ENCODE measurements around the gene WNT3.
"Not testable (repeated sequence)": the region's sequence is repeated elsewhere in the genome, so short reads cannot be mapped to it uniquely, and the experiment has no call there.

The WNT3 gene, protein sequence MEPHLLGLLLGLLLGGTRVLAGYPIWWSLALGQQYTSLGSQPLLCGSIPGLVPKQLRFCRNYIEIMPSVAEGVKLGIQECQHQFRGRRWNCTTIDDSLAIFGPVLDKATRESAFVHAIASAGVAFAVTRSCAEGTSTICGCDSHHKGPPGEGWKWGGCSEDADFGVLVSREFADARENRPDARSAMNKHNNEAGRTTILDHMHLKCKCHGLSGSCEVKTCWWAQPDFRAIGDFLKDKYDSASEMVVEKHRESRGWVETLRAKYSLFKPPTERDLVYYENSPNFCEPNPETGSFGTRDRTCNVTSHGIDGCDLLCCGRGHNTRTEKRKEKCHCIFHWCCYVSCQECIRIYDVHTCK

DNA sequence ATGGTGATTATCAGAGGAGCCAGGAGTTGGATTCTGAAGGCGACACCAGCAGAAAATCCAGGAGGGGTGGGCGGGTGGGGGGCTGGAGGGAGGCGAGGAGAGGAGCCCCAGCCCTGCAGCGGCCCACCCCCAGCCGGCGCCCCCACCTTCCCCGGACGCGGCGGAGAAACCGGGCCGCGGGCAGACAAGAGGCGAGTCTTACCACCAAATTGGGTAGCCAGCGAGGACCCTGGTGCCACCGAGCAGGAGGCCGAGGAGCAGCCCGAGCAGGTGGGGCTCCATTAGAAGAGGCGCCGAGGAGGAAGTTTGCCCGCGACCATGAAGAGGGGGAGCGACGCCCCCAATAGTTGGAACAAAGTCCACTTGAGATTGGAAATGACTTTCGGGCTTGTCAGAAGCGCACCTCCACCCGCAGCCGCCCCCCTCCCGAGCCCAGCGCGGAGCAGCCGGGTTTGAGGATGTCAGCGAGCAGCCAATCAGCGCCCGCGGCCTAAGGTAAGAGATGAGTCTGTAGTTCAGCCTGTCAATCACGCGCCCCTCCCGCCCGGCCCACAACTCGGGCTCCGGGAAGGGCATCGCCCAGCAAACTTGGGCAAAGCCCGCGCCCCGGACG, at the start of gene WNT3:
Gene WNT3, minus strand, starts transcription at position 377 of the 613 bp plus-strand sequence. Its CDS starts 95 bp downstream, at position 282.
- peak; percentile 14 to 41 for DNase-seq (ENCODE audit: low read depth in 2 of 2)

DNA sequence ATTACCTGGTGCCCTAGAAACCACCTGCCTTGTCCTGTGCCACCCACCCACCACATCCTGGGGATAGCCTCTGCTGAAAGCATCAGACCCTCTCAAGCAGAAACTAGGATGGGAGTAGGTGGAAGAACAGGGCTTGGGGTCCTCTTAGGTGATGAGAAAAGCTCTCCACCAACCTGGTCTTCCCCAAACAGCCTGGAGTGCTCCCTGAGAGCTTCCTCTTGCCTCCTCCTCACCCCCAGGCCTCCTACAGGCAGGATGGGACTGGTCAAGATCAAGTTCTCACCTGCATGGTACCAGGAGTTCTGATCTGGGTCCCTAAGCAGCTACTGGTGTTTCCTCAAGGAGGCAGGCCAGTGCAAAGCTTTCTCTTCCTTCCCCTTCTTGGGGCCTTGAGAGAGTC, 48.3 kb upstream of the WNT3 start:
- DNase-seq (ENCODE audit: low read depth in 2 of 2) = no peak

DNA sequence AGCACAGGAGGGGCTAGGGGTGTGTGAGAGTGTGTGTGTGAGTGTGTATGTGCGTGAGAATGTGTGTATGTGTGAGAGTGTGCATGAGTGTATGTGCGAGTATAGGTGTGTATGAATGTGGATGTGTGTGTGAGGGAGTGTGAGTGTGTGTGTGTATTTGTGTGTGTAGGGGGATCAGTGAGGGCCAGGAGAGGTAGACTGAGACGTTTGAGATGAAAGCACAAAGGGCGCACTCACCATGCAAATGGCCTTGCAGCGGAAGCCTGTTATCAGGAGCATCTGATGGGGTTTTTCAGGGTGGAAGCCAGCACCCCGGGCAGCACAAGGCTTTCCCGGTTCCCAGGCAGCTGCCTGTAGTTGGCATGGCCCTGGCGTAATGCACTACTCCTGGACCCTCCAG, 47.8 kb upstream of the WNT3 start:
- DNase-seq (ENCODE audit: low read depth in 2 of 2) = no peak

DNA sequence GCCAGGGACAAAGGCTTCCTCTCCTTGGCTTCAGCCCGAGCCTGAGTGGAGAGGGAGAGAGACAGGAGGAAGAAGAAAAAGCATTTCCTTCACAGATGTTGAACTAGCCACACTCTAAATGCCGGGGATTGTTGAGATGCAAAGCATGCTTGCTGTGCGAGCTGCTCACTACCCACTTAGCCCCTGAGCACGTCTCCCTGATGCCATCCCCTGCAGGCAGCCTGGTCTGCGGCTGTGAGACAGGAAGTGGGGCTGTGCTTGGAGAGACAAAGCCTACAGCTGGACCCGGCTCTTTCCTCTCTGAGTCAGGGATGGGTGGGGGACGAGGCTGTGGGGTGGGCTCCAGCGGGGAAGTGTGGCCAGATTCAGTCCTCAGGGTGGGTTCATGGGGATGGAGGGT, 46.6 kb upstream of the WNT3 start:
- DNase-seq (ENCODE audit: low read depth in 2 of 2) = no peak

DNA sequence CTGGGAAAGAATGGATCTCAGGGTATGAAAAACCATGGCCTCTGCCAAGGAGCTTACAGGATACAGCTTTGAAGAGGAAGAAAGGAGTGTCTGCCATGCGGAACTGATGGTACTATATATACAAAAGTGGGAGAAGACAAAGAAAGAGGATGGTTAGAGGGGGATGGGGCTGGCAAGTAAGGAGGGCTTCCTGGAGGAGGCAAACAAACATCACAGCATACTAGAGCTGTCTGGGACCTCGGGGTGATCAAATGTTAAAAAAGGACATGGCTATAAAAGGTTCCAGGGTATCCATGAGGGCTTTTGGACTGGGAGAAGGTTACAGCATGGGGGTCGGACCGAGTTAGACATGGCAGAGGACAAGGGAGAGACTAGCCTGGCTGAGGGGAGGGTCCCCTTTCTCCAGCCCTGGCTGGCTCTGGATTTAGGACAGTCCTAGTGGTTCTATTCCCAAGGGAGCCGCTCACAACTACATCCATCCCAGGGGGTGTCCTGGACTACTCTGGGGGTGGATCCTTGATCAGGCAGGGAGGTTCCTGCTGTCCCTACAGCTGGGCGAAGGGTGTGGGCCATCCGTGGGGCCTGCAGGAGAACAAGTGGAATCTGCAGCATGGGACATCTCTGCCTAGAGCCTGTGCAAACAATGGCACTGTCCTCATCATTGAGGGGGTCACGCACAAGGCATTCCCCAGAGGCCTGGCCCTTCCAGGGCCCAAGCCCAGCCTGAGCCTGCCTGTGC, 45.1 kb upstream of the WNT3 start:
- no peak for DNase-seq (ENCODE audit: low read depth in 2 of 2)

DNA sequence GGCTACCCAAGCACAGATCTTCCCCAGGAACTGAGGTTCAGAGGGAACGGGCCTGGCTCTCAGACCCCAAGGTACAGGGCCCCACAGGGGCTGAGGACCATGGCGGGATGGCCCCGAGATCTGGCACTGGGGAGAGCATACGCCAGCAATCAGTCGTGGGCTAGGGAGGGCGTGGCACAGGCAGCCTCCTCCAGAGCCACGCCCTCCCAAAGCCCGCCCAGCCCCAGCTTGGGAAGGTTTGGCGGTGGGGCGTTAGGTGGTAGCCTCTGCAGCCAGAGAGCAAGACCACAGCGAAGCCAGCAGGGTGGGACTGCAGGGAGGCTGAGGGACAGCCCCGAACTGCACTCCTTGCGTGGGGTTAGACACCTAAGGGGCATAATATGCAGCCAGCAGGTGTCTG, 44.5 kb upstream of the WNT3 start:
- DNase-seq (ENCODE audit: low read depth in 2 of 2) = no peak

DNA sequence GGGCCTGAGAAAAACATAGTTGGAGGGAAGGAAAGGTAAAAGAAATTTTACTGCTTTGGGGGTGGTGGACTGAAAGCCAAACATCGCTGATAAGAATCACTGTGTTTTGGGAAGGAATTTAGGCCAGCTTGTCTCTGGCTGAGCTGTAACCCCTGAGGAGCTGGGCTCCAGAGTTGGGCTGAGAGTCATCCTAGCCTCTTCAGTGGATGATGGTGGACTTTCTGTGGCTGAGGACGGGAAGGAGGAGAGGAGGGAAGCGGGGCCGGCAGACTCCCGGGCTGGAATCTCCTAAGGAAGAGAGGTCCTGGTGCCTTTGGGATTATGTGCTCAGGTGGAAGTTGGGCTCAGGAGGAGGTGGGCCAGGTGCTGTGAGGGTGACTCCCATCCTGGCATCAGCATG, 41.5 kb upstream of the WNT3 start:
- DNase-seq (ENCODE audit: low read depth in 2 of 2) = no peak

DNA sequence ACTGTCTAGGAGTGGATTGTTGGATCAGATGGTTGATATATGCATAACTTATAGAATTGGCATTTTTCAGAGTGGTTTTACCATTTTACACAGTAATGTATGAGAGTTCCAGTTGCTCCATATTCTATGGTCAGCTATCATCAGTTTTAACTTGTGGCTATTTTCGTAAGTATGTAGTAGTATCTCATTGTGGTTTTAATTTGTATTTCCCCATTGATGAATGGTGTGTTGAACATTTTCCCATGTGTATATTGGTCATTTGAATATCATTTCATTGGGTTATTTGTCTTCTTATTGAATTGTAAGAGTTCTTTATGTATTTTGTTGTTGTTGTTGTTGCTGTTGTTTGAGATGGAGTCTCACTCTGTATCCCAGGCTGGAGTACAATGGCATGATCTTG, 39.1 kb upstream of the WNT3 start:
- DNase-seq (ENCODE audit: low read depth in 2 of 2) = no peak

DNA sequence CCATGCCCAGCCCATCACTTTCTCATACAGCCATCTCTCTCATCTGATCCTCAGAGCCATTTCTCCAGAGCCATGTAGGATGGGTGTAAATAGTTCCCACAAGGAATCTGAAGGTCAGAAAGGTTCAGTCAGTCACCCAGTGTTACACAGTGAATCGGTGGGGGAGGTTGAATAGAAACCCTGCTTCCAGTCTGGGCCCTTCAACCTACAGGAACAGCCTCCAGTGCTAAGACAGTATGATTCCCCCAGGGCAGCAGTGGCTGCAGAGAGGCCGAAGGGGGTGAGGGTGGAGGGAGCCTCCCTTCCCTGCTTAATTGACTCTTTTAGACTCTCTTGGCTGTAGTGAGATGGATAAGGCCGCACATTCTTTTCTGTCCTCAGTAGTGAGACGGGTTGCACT, 36.5 kb upstream of the WNT3 start:
- no peak for DNase-seq (ENCODE audit: low read depth in 2 of 2)

DNA sequence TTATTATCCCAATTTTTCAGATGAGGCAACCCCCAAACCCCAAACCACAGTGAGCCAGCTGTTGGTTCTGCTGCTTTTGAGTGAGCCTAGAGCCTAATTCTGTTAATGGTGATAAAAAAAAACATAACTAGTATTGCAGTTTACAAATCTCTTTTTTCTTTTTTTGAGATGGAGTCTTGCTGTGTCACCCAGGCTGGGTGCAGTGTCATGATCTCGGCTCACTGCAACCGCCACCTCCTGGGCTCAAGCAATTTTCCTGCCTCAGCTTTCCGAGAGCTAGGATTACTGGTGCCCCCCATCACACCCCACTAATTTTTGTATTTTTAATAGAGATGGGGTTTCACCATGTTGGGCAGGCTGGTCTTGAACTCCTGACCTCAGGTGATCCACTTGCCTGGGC, 36.0 kb upstream of the WNT3 start:
- no peak for DNase-seq (ENCODE audit: low read depth in 2 of 2)

DNA sequence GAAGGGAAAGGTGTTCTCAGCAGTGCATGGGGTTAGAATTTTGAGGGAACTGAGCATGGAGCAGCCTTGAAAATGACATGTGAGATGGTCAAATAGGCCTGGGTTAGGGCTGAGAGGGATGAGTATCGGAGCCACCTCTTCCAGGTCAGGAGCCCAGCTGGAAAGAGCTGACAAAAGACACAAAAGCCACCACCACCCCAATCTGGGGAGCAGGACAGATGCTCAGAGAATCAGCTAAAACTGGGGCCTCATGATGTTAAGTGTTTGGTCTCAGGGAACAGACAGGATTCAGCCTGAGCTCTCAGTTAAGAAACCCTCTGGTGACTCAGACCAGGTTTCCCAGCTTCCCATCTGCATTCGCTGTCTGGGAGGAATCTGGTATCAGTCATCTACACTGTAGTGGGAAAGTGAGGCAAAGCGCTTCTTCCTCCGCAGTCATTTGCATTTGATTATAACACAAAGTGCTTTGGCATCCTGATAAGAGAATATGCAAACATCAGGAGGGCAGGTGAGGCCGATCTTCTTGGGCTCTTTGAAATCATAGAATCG, 35.5 kb upstream of the WNT3 start:
- DNase-seq (ENCODE audit: low read depth in 2 of 2) = no peak

DNA sequence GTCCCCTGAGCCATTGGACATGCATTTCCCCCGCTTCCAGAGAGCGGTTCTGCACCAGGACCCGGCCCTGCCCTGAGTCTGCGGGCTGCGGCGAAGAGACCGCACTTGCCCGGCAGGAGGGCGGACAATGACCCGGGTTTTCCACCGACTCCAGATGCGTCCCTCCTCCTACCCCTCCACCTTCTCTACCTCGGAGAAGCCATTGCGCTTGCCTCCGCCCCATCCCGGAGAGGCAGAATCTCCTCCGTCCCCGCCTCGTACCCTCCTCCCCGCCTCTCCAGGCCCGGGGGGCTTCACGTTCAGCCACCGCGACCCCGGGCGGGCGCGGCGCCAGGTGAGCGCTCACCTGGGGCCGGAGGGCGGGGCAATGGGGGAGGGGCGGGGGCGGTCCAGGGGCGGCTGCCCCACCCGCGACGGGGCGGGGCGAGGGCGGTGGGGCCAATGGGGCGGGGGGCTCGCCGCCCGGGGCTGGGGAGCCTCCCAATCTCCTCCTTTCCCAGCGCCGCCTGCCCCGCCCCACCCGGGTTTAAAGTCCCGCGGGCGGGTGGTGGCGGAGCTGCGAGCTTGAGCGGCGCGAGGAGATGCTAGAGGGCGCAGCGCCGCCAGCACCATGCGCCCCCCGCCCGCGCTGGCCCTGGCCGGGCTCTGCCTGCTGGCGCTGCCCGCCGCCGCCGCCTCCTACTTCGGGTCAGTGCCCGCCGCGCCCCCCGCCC, 32.7 kb upstream of the WNT3 start, which contains the start of gene WNT9B:
Gene WNT9B, plus strand, starts transcription at position 555 of the 713 bp plus-strand sequence. Its CDS starts 56 bp downstream, at position 611.
- DNase-seq (ENCODE audit: low read depth in 2 of 2) = no peak

DNA sequence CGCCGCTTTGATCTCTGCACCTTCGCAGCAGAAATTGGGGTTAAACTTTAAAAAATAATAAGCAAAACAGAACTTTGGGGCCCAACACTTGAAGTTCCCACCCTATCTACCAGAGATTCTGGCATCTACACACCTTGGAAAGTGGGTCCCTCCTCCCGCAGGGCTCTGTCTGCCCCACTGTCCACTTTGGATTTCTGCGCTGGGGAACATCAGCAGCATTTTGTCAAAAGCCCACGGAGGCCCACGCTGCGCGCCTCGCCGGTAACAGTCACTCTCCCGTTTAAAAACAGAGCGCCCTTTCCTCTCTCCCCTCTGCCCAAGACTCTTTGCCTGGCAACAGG, 32.2 kb upstream of the WNT3 start:
- DNase-seq (ENCODE audit: low read depth in 2 of 2) = no peak

DNA sequence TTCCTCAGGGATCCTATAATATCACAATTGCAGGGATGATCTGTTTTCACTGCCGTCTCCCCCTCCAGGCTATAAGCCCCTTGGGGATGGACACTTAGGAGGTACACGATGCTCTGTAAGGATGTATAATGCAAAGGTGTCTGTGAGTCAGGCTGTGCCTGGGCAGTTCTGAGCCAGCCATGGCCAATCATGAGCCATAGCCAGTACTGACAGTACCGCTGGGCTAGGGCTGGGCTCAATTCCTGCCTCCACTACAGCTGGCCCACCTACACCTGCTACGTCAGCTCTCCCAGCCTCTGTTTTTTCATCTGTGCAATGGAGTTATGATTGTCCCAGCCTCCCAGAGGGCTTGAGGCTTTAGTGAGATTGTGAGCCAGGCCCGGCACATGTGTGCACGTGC, 30.0 kb upstream of the WNT3 start:
- no peak for DNase-seq (ENCODE audit: low read depth in 2 of 2)

DNA sequence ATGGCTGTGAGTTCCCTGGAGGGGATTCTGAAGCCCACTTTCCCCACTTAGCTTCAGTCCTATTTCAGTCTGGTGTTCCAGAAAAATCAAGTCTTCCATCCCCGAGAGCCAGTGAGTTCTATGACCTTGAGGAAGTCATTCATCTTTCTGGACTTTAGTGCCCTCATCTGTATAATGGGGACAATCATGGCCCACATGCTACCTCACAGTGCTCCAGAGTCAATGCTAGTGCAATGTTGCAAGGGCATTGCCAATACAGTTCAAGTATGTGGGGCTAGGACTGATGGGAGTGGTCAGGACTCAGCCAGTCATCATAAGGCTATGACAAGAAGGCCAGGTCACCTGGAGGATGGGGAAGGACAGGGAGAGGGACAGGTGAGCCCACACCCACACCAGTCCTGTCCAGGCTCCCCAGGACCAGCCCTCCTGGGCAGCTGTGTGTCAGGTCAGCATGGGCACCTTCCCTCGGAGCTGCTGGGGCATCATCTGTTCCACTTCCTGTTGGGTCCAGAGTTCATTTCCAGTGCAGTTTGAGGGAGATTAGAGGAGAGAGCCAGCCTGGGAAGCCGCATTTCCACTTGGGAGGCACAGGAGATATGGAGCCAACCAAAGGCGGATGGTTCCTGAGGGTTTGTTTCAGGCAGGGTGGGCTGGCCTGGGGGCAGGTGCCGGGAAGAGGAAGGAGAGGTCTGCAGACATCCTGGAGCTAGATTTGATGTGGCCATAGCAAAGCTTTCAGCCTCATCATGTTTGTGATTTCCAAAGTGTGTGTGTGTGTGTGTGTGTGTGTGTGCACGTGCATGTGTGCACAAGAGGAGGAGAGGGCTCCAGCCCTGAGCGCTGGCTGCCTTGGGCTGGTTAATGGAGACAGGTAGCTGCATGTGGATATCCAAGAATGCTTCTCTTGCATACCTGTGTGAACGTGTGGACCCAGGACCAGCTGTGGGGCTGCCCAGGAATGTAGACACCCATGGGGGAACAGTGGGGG, 29.0 kb upstream of the WNT3 start:
- no peak for DNase-seq (ENCODE audit: low read depth in 2 of 2)

DNA sequence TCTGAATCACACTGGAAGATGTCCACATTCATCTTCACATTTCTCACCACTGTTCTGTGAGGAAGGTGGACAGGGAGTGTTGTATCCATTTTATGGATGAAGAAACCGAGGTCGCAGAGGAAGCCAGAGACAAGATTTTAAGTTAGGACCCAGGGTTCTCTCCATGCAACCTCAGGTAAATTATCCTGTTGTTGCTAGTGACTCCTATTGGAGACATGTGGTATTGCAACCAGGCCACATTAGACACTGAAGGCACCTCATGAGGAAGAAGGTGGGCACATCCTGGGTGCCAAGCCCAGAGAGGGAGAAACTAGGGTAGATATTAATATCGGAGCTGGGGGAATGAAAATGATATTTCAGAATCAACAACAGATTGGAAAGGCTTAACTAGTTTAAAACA, 24.3 kb upstream of the WNT3 start:
- DNase-seq (ENCODE audit: low read depth in 2 of 2) = no peak

DNA sequence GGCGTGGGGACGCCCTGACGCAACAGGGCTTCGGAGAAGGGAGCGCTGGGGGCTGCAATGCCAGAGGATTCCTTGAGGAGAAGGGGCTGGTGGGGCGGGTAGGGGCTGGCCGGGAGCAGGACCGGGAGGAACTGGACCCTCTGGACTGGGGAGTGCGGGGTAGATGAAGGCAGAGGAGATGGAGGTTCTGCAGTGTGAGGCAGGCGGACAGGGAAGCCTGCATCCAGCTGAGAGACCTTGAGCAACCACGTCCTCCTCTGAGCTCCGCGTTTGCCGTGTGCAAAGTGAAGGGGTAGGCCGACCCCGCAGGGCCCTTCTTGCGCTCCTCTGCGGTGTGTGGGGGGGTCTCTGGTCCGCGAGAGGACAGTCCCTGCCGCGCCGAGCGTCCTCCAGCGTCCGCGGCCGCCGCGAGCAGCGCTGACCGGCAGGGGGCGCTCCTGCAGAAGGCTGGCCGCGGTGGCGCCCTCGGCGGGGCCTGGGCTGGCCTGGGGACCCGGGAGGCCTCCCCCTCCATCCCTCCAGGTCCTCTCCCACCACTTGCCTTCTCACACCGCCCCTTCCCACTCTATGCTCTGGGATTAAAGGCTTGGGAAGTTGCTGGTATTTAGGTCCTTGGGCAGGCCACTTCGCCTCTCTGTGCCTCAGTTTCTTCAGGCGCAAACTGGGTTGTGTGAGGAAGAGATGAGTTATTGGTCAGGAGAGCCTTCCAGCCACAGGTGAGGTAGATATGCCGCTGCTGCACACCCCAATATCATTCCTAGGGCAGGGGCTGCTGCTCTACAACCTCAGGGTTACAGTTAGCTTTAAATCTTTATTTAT, 23.3 kb upstream of the WNT3 start:
- no peak for DNase-seq (ENCODE audit: low read depth in 2 of 2)

DNA sequence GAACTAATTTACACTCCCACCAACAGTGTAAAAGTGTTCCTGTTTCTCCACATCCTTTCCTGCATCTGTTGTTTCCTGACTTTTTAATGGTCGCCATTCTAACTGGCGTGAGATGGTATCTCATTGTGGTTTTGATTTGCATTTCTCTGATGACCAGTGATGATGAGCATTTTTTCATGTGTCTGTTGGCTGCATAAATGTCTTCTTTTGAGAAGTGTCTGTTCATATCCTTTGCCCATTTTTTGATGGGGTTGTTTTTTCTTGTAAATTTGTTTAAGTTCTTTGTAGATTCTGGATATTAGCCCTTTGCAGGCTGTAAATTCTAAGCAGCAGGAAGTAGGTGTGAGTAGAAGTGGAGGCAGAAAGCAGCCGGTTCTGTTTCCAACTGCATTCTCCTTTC, 22.1 kb upstream of the WNT3 start:
- not testable (repeated sequence) for DNase-seq (ENCODE audit: low read depth in 2 of 2)

DNA sequence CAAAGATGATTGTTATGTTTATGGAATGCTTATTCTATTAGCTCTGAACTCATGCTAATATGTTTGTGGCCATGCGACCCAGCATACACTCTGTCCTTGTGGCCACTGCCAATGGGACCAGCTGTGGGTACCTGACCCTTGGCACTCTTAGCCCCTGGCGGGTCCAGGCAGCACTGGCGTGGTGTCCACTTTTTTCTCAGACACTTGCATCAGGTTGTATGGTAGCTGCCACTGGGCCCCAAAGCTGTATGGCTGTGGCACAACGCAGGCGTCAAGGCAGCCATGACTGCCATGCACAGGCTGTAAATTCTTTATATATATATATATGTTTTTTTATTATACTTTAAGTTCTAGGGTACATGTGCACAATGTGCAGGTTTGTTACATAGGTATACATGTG, 20.7 kb upstream of the WNT3 start:
- DNase-seq (ENCODE audit: low read depth in 2 of 2) = no peak

DNA sequence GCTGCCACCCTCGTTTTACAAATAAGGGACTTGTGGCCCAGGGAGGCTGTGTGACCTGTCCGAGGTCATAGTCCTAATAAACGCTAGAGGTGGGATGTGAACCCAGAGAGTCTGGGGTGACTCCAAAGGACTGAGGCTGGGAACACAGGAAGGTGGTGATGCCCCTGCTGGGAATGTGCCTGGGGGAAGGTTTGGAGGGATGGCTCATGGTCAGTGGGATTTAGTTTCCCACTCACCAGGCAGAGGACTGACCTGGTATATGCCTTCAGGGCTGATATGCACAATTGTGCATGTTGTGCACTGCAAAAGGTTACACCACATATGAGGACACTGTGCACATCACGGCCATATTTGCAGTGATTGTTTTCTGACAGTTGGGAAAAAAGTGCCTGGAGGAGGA, 19.0 kb upstream of the WNT3 start:
- DNase-seq (ENCODE audit: low read depth in 2 of 2) = no peak
